Lung (tissue), 12 donors: ENCODE measurements around the gene PRKAB2. TPM values are rescaled to one million over a fixed set of nuclear protein-coding genes. Genes with fewer than 3 reads are reported as not detected.
A peak's percentile ranks its signal among the peaks of the same experiment; 100 is the strongest.
"Not testable (repeated sequence)": the region's sequence is repeated elsewhere in the genome, so short reads cannot be mapped to it uniquely, and the experiment has no call there.

Experiments
- ATAC-seq: fragments of 200-7000 bp; cut with Tn5 transposase; one replicate; pipeline ENCODE4 v1.9.1; 2020; ENCODE audit warnings: moderate number of reproducible peaks; ENCODE audit not compliant: insufficient read depth, low FRiP score
- DNase-seq, 3 donors: peaks; one replicate each; pipeline ENCODE4 v3.0.0-alpha.2; 2013 to 2017
- H3K27ac ChIP-seq, 2 donors: one replicate each; pipeline ENCODE4 v1.5.1; 2013; ENCODE audit warnings: mild to moderate bottlenecking in 2 of 2, moderate library complexity in 2 of 2, control low read depth in 1 of 2, inconsistent platforms in 1 of 2, low read depth in 1 of 2, low read length in 1 of 2
- H3K27me3 ChIP-seq, 3 donors: one replicate each; pipeline ENCODE4 v1.5.1; 2013; ENCODE audit warnings: low read length in 2 of 3; ENCODE audit not compliant: control insufficient read depth in 3 of 3, insufficient read depth in 3 of 3
- H3K36me3 ChIP-seq, 4 donors: one replicate each; pipeline ENCODE4 v1.5.1; 2013; ENCODE audit warnings: low read length in 4 of 4, mild to moderate bottlenecking in 1 of 4, moderate library complexity in 1 of 4; ENCODE audit not compliant: control insufficient read depth in 4 of 4, insufficient read depth in 4 of 4
- H3K4me1 ChIP-seq, 5 donors: one replicate each; pipeline ENCODE4 v1.5.1; 2013; ENCODE audit warnings: low read length in 5 of 5, mild to moderate bottlenecking in 2 of 5, moderate library complexity in 1 of 5; ENCODE audit not compliant: control insufficient read depth in 5 of 5, insufficient read depth in 5 of 5
- H3K4me3 ChIP-seq: one replicate; pipeline ENCODE4 v1.5.1; 2013; ENCODE audit warnings: mild to moderate bottlenecking, control low read depth, moderate library complexity
- H3K9ac ChIP-seq, 2 donors: one replicate each; pipeline ENCODE4 v1.5.1; 2013; ENCODE audit warnings: low read length in 2 of 2, control low read depth in 1 of 2; ENCODE audit not compliant: insufficient read depth in 1 of 2
- H3K9me3 ChIP-seq, 4 donors: one replicate each; pipeline ENCODE4 v1.5.1; 2013; ENCODE audit warnings: low read length in 3 of 4, mild to moderate bottlenecking in 1 of 4, moderate library complexity in 1 of 4; ENCODE audit not compliant: control insufficient read depth in 4 of 4, insufficient read depth in 3 of 4
- WGBS, 2 donors: extraction: QIAGEN DNeasy Blood & Tissue Kit; methylation state at CpG; one replicate each; pipeline ENCODE4 v1.1.7; 2013; 5-methylcytosine and 5-hydroxymethylcytosine counted together
- polyA plus RNA-seq, 2 donors: library from polyadenylated mRNA; stranded (reverse); fragments of 200-250 nt; gene quantifications; one replicate each; pipeline ENCODE4 v1.2.1, GENCODE V29; 2013
- total RNA-seq, 2 donors: library from RNA; depleted of rRNA in 1 of 2; stranded (reverse); fragments of >200 nt in 1 of 2; gene quantifications; one replicate each; pipeline ENCODE4 v1.2.1, GENCODE V29; 2014 to 2021
- TF ChIP-seq, protein P1 (sequence below): IDR thresholded peaks from 2 replicates; pipeline ENCODE4 v1.5.1; 2012; ENCODE audit warnings: mild to moderate bottlenecking; ENCODE audit errors: control extremely low read depth, extremely low read depth
- donor health status: control.
- donor health status: control.
- donor health status: Bipolar disorder and iron deficiency.
- donor health status: healthy.
- donor health status: DM: yes; HTN: yes; CAD: no.

The PRKAB2 gene
- total and polyA plus RNA-seq, 4 donors: 4.2 to 25.7 (median 9.0) TPM

DNA sequence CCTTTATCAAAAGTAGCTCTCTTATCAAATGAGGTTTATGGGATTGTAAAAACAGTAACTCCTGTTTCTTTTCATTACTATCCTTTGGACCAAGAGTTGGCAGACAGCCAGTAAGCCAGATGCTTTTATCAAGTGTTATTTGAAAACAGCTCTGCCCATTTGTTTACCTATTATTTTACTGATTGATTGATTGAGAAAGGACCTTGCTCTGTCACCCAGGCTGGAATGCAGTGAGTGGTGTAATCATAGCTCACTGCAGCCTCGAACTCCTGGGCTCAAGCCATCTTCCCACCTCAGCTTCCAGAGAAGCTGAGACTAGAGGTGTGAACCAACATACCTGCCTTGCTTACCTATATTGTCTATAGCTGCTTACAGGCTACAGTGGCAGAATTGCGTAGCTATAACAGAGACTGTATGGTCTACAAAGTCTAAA is 3.6 kb downstream of the PRKAB2 start:
- H3K27ac ChIP-seq: no peak overlapping the region
- 72 to 79% methylated on average over 2 of the region's 2 CpGs for whole genome bisulfite sequencing, 2 donors
- ATAC-seq (no peak), DNase-seq (peak in 2 of 3 donors; percentile 46 to 49)
- H3K9me3 ChIP-seq: no peaks in the 10 kb centered on the region
- H3K27me3 ChIP-seq: no peaks in the 10 kb centered on the region
- H3K36me3 ChIP-seq: peaks cover 2 to 18% (median 10%) of the 10 kb centered on the region in 4 donors
- H3K4me3 ChIP-seq: no peak overlapping the region
- TF ChIP-seq, protein P1, sequence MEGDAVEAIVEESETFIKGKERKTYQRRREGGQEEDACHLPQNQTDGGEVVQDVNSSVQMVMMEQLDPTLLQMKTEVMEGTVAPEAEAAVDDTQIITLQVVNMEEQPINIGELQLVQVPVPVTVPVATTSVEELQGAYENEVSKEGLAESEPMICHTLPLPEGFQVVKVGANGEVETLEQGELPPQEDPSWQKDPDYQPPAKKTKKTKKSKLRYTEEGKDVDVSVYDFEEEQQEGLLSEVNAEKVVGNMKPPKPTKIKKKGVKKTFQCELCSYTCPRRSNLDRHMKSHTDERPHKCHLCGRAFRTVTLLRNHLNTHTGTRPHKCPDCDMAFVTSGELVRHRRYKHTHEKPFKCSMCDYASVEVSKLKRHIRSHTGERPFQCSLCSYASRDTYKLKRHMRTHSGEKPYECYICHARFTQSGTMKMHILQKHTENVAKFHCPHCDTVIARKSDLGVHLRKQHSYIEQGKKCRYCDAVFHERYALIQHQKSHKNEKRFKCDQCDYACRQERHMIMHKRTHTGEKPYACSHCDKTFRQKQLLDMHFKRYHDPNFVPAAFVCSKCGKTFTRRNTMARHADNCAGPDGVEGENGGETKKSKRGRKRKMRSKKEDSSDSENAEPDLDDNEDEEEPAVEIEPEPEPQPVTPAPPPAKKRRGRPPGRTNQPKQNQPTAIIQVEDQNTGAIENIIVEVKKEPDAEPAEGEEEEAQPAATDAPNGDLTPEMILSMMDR: no peak
- H3K9ac ChIP-seq: no peak overlapping the region
- H3K4me1 ChIP-seq: peaks cover 0 to 38% (median 18%) of the 10 kb centered on the region in 5 donors

DNA sequence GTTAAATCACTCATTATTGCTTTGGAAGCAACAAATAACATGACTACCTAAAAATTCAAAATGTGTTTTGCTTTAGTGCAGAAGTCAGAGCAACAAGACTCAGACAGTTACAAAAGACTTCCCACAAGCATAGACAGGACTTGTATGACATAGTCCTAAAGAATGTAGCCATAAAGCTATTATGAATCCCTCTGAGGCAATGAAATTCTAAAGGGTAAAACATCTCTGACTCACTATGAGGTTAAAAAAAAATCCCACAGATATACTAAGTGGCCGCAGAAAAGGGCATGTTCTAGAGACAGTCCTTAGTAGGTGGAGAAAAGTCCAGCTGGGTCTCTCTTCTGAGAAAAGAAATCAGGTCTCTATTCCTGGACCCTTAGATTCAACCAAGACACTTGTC is 4.9 kb downstream of the PRKAB2 start:
- H3K27ac ChIP-seq: peak overlapping the region in 1 of 2 donors; percentile 80
- H3K4me3 ChIP-seq: no peak overlapping the region
- no peak for ATAC-seq
- TF ChIP-seq, protein P1: no peak
- H3K9ac ChIP-seq: no peak overlapping the region
- H3K36me3 ChIP-seq: peaks cover 2 to 24% (median 10%) of the 10 kb centered on the region in 4 donors
- H3K4me1 ChIP-seq: peaks cover 0 to 32% (median 18%) of the 10 kb centered on the region in 5 donors
- H3K27me3 ChIP-seq: no peaks in the 10 kb centered on the region
- 82 to 93% methylated on average over 1 of the region's 1 CpG for WGBS, 2 donors
- no peak for DNase-seq
- no peaks in the 10 kb centered on the region for H3K9me3 ChIP-seq

DNA sequence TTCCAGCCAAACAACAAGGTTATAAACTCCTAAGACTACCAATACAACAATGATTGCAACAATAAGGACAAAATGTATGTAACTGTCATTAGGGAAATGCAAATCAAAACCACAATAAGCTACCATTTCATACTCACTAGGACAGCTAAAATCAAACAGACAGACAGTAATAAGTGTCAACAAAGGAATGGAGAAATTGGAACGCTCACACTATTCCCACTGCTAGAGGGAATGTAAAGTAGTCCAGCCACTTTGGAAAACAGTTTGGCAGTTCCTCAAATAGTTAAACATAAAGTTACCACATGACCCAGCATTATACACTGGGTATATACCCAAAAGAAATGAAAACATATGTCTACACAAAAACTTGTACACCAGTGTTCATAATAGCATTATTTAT is 9.3 kb downstream of the PRKAB2 start:
- H3K36me3 ChIP-seq: peaks cover 15 to 57% (median 36%) of the 10 kb centered on the region in 4 donors
- H3K27ac ChIP-seq: no peak overlapping the region
- no peak overlapping the region for H3K9ac ChIP-seq
- H3K27me3 ChIP-seq: no peaks in the 10 kb centered on the region
- H3K9me3 ChIP-seq: no peaks in the 10 kb centered on the region
- WGBS, 2 donors: 95 to 97% methylated on average over 1 of the region's 1 CpG
- ATAC-seq (no peak), DNase-seq (no peak)
- no peak overlapping the region for H3K4me3 ChIP-seq
- TF ChIP-seq, protein P1: no peak
- peaks cover 0 to 13% (median 0%) of the 10 kb centered on the region in 5 donors for H3K4me1 ChIP-seq

DNA sequence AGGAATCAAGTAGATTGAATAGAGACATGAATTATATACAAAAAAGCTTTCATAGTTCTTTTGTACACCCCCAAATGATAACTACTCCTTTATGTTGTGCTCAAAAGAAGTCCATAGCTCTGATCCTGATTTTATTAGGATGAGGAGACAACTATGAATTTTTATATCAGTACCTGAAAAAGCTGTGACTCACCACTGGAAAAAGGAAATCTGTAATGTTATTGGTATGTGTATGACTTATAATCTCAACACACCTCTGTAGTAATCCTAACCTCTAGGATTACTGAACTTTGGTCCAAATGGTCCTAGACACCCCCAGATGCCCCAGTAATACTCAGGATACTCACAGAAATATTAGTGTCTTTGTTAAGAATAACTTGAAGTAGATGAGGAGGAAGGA is 10.2 kb downstream of the PRKAB2 start:
- Histone ChIP-seq H3K9me3 (no peaks in the 10 kb centered on the region), H3K9ac (no peak overlapping the region), H3K4me1 (peaks cover 0 to 4% (median 0%) of the 10 kb centered on the region in 5 donors), H3K27ac (no peak overlapping the region), H3K4me3 (no peak overlapping the region), H3K27me3 (no peaks in the 10 kb centered on the region), H3K36me3 (peaks cover 17 to 63% (median 41%) of the 10 kb centered on the region in 4 donors)
- DNase-seq: no peak
- TF ChIP-seq, protein P1: no peak
- ATAC-seq: no peak

DNA sequence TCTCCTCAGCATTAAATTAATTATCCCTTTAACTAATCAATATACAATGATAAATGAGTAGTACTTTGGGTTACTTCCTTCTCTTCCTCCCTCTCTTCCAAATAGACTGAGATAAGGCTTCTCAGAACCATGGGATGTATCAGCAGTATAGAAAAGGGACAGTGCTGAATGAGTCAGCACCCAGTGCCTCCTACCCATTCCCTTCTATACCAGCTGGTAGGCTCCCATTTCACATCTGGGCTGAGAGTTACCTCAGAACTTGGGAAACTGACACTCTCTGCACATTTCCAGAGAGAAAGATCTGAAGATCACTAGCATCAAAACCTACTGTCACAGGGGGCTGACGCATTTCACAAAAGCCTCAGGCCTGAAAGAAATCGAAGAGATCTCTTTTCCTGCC is 15.2 kb downstream of the PRKAB2 start:
- not testable (repeated sequence) for H3K27me3 ChIP-seq, DNase-seq, H3K4me1 ChIP-seq, H3K4me3 ChIP-seq, H3K9ac ChIP-seq, ATAC-seq, H3K9me3 ChIP-seq, H3K27ac ChIP-seq
- 98 to 99% methylated on average over 2 of the region's 2 CpGs for WGBS, 2 donors
- H3K36me3 ChIP-seq: peaks cover 14 to 52% (median 37%) of the 10 kb centered on the region in 4 donors
